GM19467 (cell line): Measurements from ENCODE around the gene EHD2.
A peak's percentile ranks its signal among the peaks of the same experiment; 100 is the strongest.
"Not testable (repeated sequence)": the region's sequence is repeated elsewhere in the genome, so short reads cannot be mapped to it uniquely, and the experiment has no call there.

Experiments
- ATAC-seq: cut with Tn5 transposase; IDR thresholded peaks from one replicate; pipeline ENCODE4 v1.9.1; 2021; ENCODE audit warnings: mild to moderate bottlenecking, moderate library complexity; ENCODE audit not compliant: unreplicated experiment

The EHD2 gene

GRCh38 chr19:47745010-47745901 is 32.0 kb downstream of the EHD2 start, which contains the start of gene NOP53:
Gene NOP53, plus strand, starts transcription at chr19:47745546. Its CDS starts 14 bp downstream, at chr19:47745560.
- ATAC-seq: peak; percentile 50

- ATAC-seq: not testable (repeated sequence)
Measured at GRCh38 chr19:47746129-47746528, 32.9 kb downstream of the EHD2 start.

- ATAC-seq: no peak
Measured at GRCh38 chr19:47749326-47749725, 36.1 kb downstream of the EHD2 start.

GRCh38 chr19:47750752-47751151 is 37.5 kb downstream of the EHD2 start:
- ATAC-seq: no peak

GRCh38 chr19:47752440-47753211 is 39.4 kb downstream of the EHD2 start:
- no peak for ATAC-seq

- ATAC-seq: no peak
Measured at GRCh38 chr19:47754206-47755064, 41.2 kb downstream of the EHD2 start.

- ATAC-seq: no peak
Measured at GRCh38 chr19:47755065-47755761, 42.0 kb downstream of the EHD2 start.

- no peak for ATAC-seq
Measured at GRCh38 chr19:47755762-47756626, 42.8 kb downstream of the EHD2 start.

GRCh38 chr19:47756627-47756929 is 43.4 kb downstream of the EHD2 start:
- ATAC-seq: no peak

GRCh38 chr19:47756953-47757608 is 43.9 kb downstream of the EHD2 start:
- no peak for ATAC-seq

- ATAC-seq: no peak
Measured at GRCh38 chr19:47757617-47758442, 44.6 kb downstream of the EHD2 start.

GRCh38 chr19:47758443-47758804 is 45.2 kb downstream of the EHD2 start:
- ATAC-seq: no peak

- no peak for ATAC-seq
Measured at GRCh38 chr19:47760632-47760999, 47.4 kb downstream of the EHD2 start.

- no peak for ATAC-seq
Measured at GRCh38 chr19:47761566-47761965, 48.3 kb downstream of the EHD2 start.

- no peak for ATAC-seq
Measured at GRCh38 chr19:47762151-47762550, 48.9 kb downstream of the EHD2 start.

GRCh38 chr19:47762615-47763308 is 49.5 kb downstream of the EHD2 start:
- ATAC-seq: no peak

GRCh38 chr19:47764705-47765104 is 51.5 kb downstream of the EHD2 start:
- not testable (repeated sequence) for ATAC-seq
